Spleen (tissue), 7 donors: ENCODE measurements around the gene SPATA32.

Experiments
- CTCF ChIP-seq, 11 experiments: fragments of 200-600 bp in 7 of 11; fragments of 450-650 bp in 4 of 11; sonication (generic) in 4 of 11; IDR thresholded peaks in 8 of 11; conservative IDR thresholded peaks in 3 of 11; 1 replicate in 7 of 11; 2 replicates in 4 of 11; pipeline versions ENCODE4 v1.4.0 to v1.8.0; 2016 to 2021; ENCODE audit warnings: antibody characterized with exemption in 11 of 11, inconsistent platforms in 4 of 11, mild to moderate bottlenecking in 1 of 11
- POLR2A ChIP-seq, 3 donors: fragments of 450-650 bp; IDR thresholded peaks; one replicate each; pipeline ENCODE4 v1.5.1; 2017; ENCODE audit warnings: antibody characterized with exemption in 3 of 3, mild to moderate bottlenecking in 1 of 3
- POLR2AphosphoS5 ChIP-seq, 3 donors: sonication (generic); formaldehyde crosslinking; IDR thresholded peaks; one replicate each; pipeline ENCODE4 v1.5.1; 2017; ENCODE audit warnings: antibody characterized with exemption in 3 of 3
- donor health status: DM: no; HTN: no; CAD: no; lungs with moderate emphysema.
- donor health status: DM: no; HTN: no; CAD: no.
- donor health status: DM: no; HTN: no; CAD: no.

DNA sequence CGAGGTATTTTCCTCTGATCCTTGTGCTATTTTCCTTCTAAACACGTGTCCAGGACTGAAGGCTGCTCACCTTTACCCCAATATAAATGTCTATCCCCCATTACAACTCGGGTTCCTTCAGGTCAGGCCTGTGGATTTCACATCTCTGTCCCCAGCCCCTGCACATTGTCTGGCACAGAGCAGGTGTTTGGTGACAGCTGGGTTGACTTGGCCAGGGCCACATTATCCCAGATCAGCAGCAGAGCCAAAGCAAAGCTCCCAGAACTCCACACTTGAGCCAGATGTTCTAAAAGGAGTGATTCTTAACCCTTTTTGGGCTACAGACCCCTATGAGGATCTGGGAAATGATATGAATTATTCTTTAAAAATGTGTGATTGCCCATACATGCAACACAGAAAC lies 18.0 kb upstream of the SPATA32 start:
- no peak for TF ChIP-seq POLR2A (IDR thresholded peaks at IDR 0.05)
- TF ChIP-seq CTCF (IDR thresholded peaks at IDR 0.05 in 8 of 11, conservative IDR thresholded peaks at IDR 0.05 in 3 of 11) = no peak
- no peak for TF ChIP-seq POLR2AphosphoS5 (IDR thresholded peaks at IDR 0.05)
